BLaER1 treated with 17β-estradiol and CSF1 and Interleukin-3, amounts not matched to agents 10 nM and 100 nM (cell line): Measurements from ENCODE around the gene APBB2.

Experiments
- H3K27ac ChIP-seq, 11 experiments: shearing (Covaris generic); formaldehyde crosslinking; 2 replicates each; pipeline ENCODE4 v1.8.1; 2022
- H3K27me3 ChIP-seq, 11 experiments: shearing (Covaris generic); formaldehyde crosslinking; 2 replicates each; pipeline ENCODE4 v1.8.1; 2022
- H3K36me3 ChIP-seq, 11 experiments: shearing (Covaris generic); formaldehyde crosslinking; 2 replicates each; pipeline ENCODE4 v1.8.1; 2022
- H3K4me1 ChIP-seq, 10 experiments: shearing (Covaris generic); formaldehyde crosslinking; 2 replicates each; pipeline ENCODE4 v1.8.1; 2022
- H3K4me2 ChIP-seq, 11 experiments: shearing (Covaris generic); formaldehyde crosslinking; 2 replicates each; pipeline ENCODE4 v1.8.1; 2022
- H3K4me3 ChIP-seq, 10 experiments: shearing (Covaris generic); formaldehyde crosslinking; 2 replicates each; pipeline ENCODE4 v1.8.1; 2022
- H3K9ac ChIP-seq, 11 experiments: shearing (Covaris generic); formaldehyde crosslinking; 2 replicates each; pipeline ENCODE4 v1.8.1; 2022
- H3K9me3 ChIP-seq, 11 experiments: shearing (Covaris generic); formaldehyde crosslinking; replicated peaks in 1 of 11; 2 replicates each; pipeline ENCODE4 v1.8.1; 2022
- H4K20me1 ChIP-seq, 11 experiments: shearing (Covaris generic); formaldehyde crosslinking; 2 replicates each; pipeline ENCODE4 v1.8.1; 2022
- Cebpa-rat ChIP-seq, 11 experiments: shearing (Covaris generic); IDR thresholded peaks; 2 replicates each; pipeline ENCODE4 v1.8.1; 2022

APBB2 gene

GRCh38 chr4:40838742-40839141 lies 375.6 kb downstream of the APBB2 start:
- no peak overlapping the region for H3K9ac ChIP-seq
- H4K20me1 ChIP-seq, result peaks cover 0 to 71% (median 17%) of the 10 kb centered on the region in 11 experiments; a peak in 11 of 22 replicates
- peaks cover 43 to 95% (median 80%) of the 10 kb centered on the region in 10 experiments for H3K4me1 ChIP-seq
- no peak overlapping the region for H3K4me3 ChIP-seq
- no peak overlapping the region for H3K27ac ChIP-seq
- 0 out of 22 replicates have a peak overlapping the region, but pooled peaks of 2 of the 11 experiments have one; percentile 93 to 94 for H3K4me2 ChIP-seq
- H3K36me3 ChIP-seq, result peaks cover 3 to 59% (median 36%) of the 10 kb centered on the region in 11 experiments; a peak in 18 of 22 replicates
- no peaks in the 10 kb centered on the region for H3K27me3 ChIP-seq
- H3K9me3 ChIP-seq, result no peaks in the 10 kb centered on the region
- TF ChIP-seq Cebpa-rat (IDR thresholded peaks at IDR 0.05), result no peak

- Histone ChIP-seq H3K36me3 (peaks cover 3 to 73% (median 49%) of the 10 kb centered on the region in 11 experiments; a peak in 20 of 22 replicates), H3K9ac (no peak overlapping the region), H3K27me3 (no peaks in the 10 kb centered on the region)
These were observed 377.1 kb downstream of the APBB2 start for GRCh38 chr4:40837094-40837870.

GRCh38 chr4:40833212-40833611 lies 381.1 kb downstream of the APBB2 start:
- H4K20me1 ChIP-seq, result peaks cover 0 to 68% (median 13%) of the 10 kb centered on the region in 11 experiments; a peak in 10 of 22 replicates
- peaks cover 4 to 51% (median 38%) of the 10 kb centered on the region in 10 experiments; a peak in 18 of 20 replicates for H3K4me1 ChIP-seq
- H3K27me3 ChIP-seq, result no peaks in the 10 kb centered on the region
- no peak overlapping the region for H3K27ac ChIP-seq
- no peak for TF ChIP-seq Cebpa-rat (IDR thresholded peaks at IDR 0.05)
- peaks cover 22 to 98% (median 88%) of the 10 kb centered on the region in 11 experiments for H3K36me3 ChIP-seq
- H3K4me2 ChIP-seq, result peak overlapping the region in 5 of 11 experiments; percentile 69 to 81 (median 73); a peak in 5 of 22 replicates
- peaks cover 14 to 37% (median 27%) of the 10 kb centered on the region in 11 experiments for H3K9me3 ChIP-seq
- H3K9ac ChIP-seq, result no peak overlapping the region
- H3K4me3 ChIP-seq, result no peak overlapping the region

More at GRCh38 chr4:40837094-40837870, 377.1 kb downstream of the APBB2 start:
- Histone ChIP-seq H3K9me3 (peaks cover 0 to 1% (median 0%) of the 10 kb centered on the region in 11 experiments; a peak in 1 of 22 replicates), H3K4me1 (peaks cover 29 to 87% (median 71%) of the 10 kb centered on the region in 10 experiments), H3K4me3 (no peak overlapping the region), H4K20me1 (peaks cover 0 to 76% (median 13%) of the 10 kb centered on the region in 11 experiments; a peak in 11 of 22 replicates), H3K27ac (peak overlapping the region in 1 of 11 experiments; percentile 6; a peak in 1 of 22 replicates), H3K4me2 (peak overlapping the region in 2 of 11 experiments; percentile 19 to 43; a peak in 3 of 22 replicates)
- TF ChIP-seq Cebpa-rat (IDR thresholded peaks at IDR 0.05), result no peak

- Histone ChIP-seq H3K4me1 (peaks cover 4 to 50% (median 38%) of the 10 kb centered on the region in 10 experiments; a peak in 18 of 20 replicates), H3K27ac (no peak overlapping the region), H3K9me3 (peaks cover 25 to 47% (median 38%) of the 10 kb centered on the region in 11 experiments), H3K9ac (no peak overlapping the region), H4K20me1 (peaks cover 0 to 62% (median 10%) of the 10 kb centered on the region in 11 experiments; a peak in 10 of 22 replicates), H3K4me3 (no peak overlapping the region), H3K27me3 (no peaks in the 10 kb centered on the region), H3K4me2 (no peak overlapping the region), H3K36me3 (peaks cover 29 to 100% (median 92%) of the 10 kb centered on the region in 11 experiments)
- TF ChIP-seq Cebpa-rat (IDR thresholded peaks at IDR 0.05), result no peak
These were observed 382.2 kb downstream of the APBB2 start for GRCh38 chr4:40832175-40832574.

- Histone ChIP-seq H3K4me2 (no peak overlapping the region), H3K27ac (no peak overlapping the region), H3K27me3 (no peaks in the 10 kb centered on the region), H3K9me3 (peaks cover 25 to 48% (median 41%) of the 10 kb centered on the region in 11 experiments), H3K9ac (no peak overlapping the region), H3K4me1 (peaks cover 4 to 50% (median 36%) of the 10 kb centered on the region in 10 experiments; a peak in 18 of 20 replicates), H4K20me1 (peaks cover 0 to 54% (median 9%) of the 10 kb centered on the region in 11 experiments; a peak in 10 of 22 replicates), H3K36me3 (peaks cover 37 to 100% (median 93%) of the 10 kb centered on the region in 11 experiments), H3K4me3 (no peak overlapping the region)
- TF ChIP-seq Cebpa-rat (IDR thresholded peaks at IDR 0.05), result no peak
These were observed 383.0 kb downstream of the APBB2 start for GRCh38 chr4:40831146-40831907.

GRCh38 chr4:40829586-40829985 lies 384.8 kb downstream of the APBB2 start:
- Histone ChIP-seq H4K20me1 (peaks cover 0 to 50% (median 4%) of the 10 kb centered on the region in 11 experiments; a peak in 8 of 22 replicates), H3K36me3 (peaks cover 45 to 100% (median 95%) of the 10 kb centered on the region in 11 experiments), H3K4me1 (peaks cover 4 to 50% (median 37%) of the 10 kb centered on the region in 10 experiments; a peak in 18 of 20 replicates), H3K9ac (no peak overlapping the region), H3K9me3 (peaks cover 25 to 48% (median 41%) of the 10 kb centered on the region in 11 experiments), H3K27me3 (no peaks in the 10 kb centered on the region), H3K27ac (no peak overlapping the region; a peak in 1 of 22 replicates), H3K4me3 (peak overlapping the region in 1 of 10 experiments; percentile 6; a peak in 1 of 20 replicates), H3K4me2 (peak overlapping the region in 2 of 11 experiments; percentile 2 to 36; a peak in 2 of 22 replicates)
- no peak for TF ChIP-seq Cebpa-rat (IDR thresholded peaks at IDR 0.05)

GRCh38 chr4:40828661-40829060 lies 385.7 kb downstream of the APBB2 start:
- peaks cover 0 to 40% (median 0%) of the 10 kb centered on the region in 11 experiments; a peak in 7 of 22 replicates for H4K20me1 ChIP-seq
- no peaks in the 10 kb centered on the region for H3K27me3 ChIP-seq
- H3K9ac ChIP-seq, result no peak overlapping the region
- H3K4me3 ChIP-seq, result peak overlapping the region in 3 of 10 experiments; percentile 6 to 24 (median 8); a peak in 5 of 20 replicates
- H3K4me2 ChIP-seq, result no peak overlapping the region
- H3K4me1 ChIP-seq, result peaks cover 4 to 48% (median 32%) of the 10 kb centered on the region in 10 experiments; a peak in 17 of 20 replicates
- no peak overlapping the region for H3K27ac ChIP-seq
- peaks cover 25 to 48% (median 41%) of the 10 kb centered on the region in 11 experiments for H3K9me3 ChIP-seq
- TF ChIP-seq Cebpa-rat (IDR thresholded peaks at IDR 0.05), result no peak
- peaks cover 52 to 100% (median 95%) of the 10 kb centered on the region in 11 experiments for H3K36me3 ChIP-seq

- Histone ChIP-seq H4K20me1 (peaks cover 0 to 34% (median 0%) of the 10 kb centered on the region in 11 experiments; a peak in 6 of 22 replicates), H3K27me3 (no peaks in the 10 kb centered on the region), H3K9me3 (peaks cover 25 to 48% (median 41%) of the 10 kb centered on the region in 11 experiments), H3K4me1 (peaks cover 4 to 41% (median 28%) of the 10 kb centered on the region in 10 experiments; a peak in 17 of 20 replicates), H3K36me3 (peaks cover 61 to 100% (median 97%) of the 10 kb centered on the region in 11 experiments), H3K9ac (no peak overlapping the region), H3K4me2 (no peak overlapping the region), H3K4me3 (no peak overlapping the region), H3K27ac (no peak overlapping the region)
- TF ChIP-seq Cebpa-rat (IDR thresholded peaks at IDR 0.05), result no peak
These were observed 386.6 kb downstream of the APBB2 start for GRCh38 chr4:40827758-40828157.
